HG02763 (cell line): ENCODE measurements around the gene CAPN13.

Experiments
- ATAC-seq: cut with Tn5 transposase; IDR thresholded peaks from one replicate; pipeline ENCODE4 v1.9.1; 2021; ENCODE audit warnings: mild to moderate bottlenecking, moderate library complexity; ENCODE audit not compliant: unreplicated experiment

CAPN13 gene

DNA sequence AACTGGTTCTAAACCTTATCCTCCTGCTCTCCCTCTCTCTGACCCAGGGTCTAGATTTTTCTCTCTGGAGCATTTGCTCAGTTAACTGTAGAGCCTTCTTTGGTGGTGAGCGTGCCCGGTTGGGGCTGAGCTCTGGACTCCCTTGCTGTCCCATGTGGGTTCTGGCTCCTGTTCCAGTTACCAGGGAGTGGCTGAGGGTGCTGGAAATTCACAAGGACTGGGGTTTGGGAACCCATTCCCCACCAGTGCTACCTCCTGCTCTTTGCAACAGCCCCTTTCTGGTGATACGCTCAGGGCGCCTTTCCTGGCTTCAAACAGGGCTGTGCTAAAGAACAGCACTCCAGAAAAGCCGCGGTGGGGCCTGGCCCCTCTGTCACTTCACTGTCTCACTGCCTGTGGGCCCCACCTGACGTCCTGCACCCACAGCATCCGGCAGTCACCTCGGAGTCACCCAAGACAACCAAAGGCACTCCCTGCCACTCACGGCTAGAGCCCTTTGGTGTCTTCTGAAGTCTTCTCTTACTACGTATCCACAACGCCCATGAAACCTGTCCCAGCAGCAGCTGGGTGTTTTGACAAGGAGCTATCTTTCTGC is 41.3 kb downstream of the CAPN13 start:
- ATAC-seq: no peak

DNA sequence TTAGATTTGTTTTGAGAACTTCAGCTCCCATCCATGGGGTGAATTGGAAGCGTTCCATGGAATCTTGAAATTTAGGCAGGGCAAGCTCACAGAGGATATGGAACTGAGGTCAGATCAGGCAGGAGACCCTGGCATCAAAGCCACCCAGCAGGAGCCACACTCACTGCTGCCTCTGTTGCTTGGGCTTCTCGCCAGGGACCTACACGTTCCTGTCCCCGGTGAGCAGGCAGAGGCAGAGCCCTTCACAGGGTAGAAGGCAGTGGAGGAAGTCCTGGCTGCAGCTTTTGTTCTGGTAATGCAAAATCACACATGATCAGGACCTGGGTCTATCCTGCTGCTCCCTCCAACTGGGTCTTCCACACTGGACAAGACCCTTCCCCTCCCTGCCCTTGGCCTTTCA is 42.1 kb downstream of the CAPN13 start:
- ATAC-seq: no peak

DNA sequence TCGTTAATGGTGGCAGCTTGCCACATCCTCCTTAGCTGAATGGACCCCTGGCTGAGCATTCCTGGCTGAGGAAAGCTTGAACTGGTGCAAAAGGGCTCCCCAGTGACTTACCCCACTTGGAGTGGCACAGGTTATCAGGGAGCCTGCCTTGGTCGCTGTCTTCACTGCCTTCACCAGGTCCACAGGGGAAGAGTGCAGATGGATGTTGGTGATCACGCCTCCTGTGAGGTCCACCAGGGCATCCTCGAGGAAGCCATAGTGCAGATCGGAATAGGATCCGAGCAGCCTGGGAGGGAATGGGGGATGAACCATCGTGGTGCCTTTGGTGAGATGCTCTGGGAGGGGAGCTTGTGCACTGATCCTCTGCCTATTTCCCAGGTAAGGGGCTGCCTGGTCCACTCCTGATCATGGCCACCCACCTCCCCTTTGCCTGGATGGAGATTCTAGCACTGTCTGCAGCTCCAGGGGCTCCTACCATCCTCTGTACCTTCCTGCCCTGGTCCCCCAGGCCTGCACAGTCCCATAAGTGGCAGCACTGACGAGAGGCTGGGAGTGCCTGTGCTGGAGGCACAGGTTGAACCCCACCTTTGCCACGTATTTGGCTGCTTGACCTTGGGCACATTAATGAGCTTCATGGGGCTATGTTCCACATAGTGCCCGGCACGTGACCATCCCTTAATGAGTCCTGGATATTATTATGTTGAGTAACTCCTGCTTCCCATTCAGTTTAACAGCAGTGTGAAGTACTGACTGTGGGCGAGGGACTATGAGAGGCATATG is 43.0 kb downstream of the CAPN13 start:
- ATAC-seq: no peak

DNA sequence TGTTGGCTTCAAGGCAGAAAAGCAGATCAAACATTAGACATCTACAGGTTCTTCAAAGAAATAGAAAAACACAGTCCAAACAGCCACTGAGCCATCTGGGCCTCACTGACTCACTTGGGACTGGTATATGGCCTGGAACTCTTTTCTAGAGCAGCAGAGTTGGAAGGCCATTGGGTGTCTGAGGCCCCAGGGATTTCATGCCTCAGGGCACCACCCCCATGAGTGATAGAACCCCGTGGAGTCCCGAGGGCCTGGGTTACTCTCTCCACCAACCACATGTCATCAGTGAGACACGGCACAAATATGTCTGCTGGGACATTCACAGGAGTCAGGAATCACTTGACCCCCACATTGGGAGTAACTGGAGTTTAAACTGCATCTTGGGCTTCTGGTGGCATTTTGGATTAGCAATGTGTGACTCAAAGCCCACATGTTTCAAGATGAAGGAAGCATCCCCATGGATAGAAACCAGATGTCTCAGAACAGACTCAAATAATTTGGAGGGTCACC is 44.0 kb downstream of the CAPN13 start:
- no peak for ATAC-seq

DNA sequence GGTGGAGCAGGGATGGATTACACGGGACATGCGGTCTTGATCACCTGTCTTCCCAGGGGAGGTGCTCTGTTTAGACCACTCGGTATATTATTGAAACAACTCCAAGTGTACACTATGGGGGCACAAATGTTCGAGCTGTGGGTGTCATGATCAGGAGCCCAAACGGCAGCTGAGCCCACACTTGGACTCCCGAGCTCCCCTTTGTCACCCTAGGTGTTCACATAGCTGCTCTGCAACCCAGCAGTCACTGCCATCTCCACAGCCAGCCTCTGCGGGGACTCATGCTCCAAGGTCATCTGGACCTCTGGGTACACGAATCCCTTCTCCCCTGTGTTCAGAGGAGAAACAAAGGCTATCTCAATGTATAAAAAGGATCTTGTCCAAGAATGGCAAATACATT is 46.0 kb downstream of the CAPN13 start:
- ATAC-seq: no peak

DNA sequence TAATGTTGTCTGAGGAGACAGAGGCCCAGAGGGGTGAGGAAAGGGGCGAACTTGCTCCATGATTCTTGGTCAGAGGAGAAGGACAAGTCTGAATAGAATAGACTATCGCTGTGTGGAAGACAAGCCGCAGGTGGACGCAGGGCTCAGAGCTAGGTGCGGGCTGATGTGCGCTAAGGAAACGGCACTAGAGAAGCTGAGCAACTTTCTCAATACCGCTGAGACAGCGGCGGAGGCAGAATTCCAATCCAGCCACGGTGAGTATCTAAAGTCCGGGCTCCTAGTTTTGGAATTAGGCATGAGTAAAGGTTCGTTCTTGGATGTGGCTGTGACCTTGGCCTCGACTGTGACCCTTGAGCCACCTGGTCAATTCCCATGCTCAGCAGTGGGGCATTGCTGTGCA is 47.8 kb downstream of the CAPN13 start:
- no peak for ATAC-seq

DNA sequence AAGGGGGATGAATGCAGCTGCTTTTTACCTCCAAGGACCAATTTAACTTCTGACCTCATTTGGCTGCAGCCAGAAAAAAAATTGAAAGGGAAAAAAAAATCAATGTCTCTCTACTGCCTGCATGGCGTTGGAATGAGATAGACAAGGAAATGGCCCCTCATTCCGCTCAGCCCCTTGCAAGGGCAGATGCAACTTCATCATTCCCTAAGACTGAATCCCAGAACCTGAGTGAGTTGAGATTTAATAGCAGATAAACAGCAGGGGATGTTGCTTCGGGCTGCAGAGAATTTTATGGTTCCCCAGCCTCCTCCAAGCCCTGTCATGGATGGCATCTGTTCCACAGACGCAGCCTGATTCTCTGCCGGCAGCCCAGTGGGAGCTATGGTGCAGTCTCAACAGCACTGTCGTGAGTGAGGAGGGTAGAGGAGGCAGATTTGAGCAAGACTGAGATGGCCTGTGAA is 49.0 kb downstream of the CAPN13 start:
- ATAC-seq: no peak

DNA sequence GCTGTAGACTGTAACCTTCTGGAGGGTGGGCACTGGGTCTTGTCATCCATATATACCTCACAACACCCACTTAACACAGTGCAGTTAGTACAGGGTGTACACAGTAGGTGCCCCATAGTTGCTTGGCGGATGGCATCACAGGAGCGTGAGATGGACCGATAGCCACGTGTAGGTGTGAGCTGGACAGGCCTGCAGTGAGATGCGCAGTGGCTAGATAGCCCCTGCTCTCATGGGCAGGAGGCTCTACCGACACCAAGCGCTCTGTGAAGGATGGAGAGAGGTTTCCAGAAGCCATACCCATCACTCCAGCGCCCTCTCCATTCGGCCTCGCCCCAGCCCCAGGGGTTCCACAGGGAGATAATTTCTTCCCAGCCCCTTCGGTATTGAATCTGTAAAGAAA is 49.5 kb downstream of the CAPN13 start:
- no peak for ATAC-seq

DNA sequence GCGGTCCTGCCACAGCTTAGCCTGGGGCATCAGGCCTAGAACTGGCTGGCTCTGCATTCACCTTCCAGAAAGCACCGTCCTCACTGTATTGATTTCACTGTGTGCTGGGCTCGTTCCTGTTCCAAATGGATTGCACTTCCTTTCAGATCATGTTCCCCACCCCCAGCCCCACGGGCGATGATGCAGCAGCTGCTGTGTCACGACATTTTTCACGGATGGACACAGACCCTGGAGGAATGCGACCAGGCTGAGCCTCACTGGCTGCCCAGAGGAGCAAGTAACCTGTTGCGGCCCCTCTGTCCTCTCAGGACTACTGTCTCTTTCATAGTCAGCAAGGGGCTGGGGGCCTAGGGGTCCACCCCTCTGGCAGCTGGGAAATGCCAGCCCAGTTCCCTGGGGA is 50.3 kb downstream of the CAPN13 start:
- no peak for ATAC-seq

DNA sequence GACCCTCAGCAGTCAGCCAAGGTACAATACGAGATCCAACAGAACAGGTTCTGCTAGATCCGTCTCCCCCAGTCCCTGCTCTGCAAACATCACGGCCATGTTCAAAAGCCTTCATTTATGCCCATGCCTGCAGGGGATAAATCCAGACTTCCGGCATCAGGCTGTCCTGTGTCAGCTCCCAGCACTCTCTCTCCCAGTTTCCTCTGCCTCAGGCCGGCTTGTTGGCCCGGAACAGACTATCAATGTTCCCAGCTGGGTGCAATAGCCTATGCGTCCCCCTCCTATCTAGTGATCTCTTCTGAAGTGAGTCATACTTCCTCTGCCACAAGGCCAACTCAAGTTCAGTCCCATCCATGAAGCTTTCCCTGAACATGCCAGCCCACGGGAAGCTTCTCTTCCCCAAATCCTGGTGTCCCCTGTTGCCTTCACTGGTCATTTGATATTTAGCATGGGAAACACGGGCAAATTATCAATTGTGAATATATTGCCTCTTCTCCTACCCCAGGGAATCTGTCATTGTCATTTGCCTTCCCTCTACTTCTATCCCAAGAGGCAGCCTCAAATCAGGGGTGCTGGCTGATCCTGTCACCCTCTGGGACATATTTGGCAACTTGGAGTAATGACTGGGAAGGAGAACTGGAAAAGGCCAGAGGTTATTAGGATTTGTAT is 51.1 kb downstream of the CAPN13 start:
- ATAC-seq: no peak

DNA sequence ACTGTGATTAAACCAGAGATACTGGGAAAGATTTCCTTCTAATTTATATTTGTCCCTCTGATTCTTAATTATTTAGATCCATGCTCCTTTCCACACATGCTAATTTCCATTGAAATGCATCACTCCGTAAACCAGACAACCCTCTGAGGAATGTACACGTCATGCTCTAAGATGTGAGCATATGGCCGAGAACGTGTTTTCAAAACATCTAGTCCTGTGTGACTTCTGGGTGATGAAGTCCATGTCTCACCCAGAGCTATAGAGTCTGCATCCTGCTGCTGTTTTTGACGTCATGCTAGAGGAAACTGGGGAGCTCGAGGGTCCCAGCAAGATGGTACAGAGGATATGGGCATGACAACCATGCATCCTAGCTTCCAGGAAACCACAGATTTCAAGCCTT is 53.6 kb downstream of the CAPN13 start:
- no peak for ATAC-seq

DNA sequence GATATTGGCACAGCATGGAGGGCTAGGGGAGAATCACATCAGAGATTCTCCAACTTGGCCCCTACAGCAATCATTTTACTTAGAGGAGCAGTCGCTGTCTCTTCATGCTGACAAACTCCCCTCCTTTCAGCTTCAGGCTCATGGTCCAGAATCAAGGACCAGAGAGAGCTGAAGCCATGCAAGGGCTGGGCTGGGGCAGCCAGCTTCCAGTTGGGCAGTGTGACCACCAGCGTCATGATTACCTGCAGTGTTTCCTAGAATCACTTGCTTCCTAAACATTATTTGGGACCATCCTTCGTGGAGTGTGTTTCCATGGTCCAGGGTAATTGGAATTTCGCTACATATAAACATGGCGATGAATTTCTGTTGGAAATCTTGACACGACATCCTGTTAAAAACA is 54.4 kb downstream of the CAPN13 start:
- no peak for ATAC-seq

DNA sequence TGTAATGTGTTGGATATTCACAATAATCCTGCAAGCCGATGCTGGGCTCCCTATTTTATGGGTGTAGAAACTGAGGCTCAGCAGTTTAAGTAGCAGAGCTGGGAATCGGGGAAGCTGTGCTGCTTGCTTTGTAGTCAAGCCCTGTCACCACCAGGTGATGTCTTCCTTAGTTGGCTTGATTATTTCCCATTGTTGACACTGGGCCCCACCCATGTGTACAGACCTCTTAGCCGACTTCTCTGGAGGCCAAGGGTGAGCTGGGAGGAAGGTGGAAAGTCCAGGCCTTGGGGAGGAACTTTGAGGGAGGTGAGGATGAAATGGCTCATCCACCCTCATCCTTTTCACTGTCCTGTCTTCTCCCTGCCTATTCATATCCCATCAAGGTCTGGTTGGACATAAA is 60.0 kb downstream of the CAPN13 start:
- ATAC-seq: no peak

DNA sequence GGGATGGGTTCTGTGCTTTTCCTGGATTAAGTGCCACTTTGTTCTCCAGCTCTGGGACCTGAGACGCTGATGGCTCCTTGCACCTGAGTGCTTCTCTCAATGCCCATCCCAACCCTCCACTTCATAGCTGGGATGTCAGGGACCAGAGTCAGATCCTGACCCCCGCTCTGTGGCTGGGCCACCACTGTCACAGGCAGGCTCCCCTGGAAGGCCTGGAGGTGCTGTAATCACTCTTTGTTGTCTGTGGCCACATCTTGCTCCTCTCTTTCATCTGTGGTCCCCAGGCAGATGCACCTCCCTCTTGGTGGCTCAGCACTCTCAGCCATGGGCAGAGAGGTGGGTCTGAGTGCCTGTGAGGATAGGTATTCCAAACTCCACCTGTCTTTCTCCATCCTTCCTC is 62.4 kb downstream of the CAPN13 start:
- no peak for ATAC-seq

DNA sequence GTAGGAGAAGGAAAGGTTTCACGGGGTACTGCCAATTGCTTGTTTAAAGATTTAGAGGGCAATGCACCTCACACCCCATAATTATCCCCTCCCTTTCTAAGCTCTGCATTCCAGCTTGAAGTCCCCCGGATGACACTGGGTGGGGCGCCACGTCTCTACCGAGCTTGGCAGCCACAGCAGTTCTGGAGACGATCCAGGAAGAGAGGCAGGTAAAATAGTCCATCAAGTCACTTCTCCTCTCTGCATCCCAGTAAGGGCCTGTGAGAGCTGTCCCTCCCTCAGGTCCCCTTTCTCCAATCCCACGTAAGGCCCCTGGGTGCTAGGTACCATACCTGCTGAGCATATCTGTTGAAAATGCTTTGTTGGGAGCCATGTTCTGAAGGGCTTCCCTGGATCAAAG is 65.7 kb downstream of the CAPN13 start:
- ATAC-seq: no peak

DNA sequence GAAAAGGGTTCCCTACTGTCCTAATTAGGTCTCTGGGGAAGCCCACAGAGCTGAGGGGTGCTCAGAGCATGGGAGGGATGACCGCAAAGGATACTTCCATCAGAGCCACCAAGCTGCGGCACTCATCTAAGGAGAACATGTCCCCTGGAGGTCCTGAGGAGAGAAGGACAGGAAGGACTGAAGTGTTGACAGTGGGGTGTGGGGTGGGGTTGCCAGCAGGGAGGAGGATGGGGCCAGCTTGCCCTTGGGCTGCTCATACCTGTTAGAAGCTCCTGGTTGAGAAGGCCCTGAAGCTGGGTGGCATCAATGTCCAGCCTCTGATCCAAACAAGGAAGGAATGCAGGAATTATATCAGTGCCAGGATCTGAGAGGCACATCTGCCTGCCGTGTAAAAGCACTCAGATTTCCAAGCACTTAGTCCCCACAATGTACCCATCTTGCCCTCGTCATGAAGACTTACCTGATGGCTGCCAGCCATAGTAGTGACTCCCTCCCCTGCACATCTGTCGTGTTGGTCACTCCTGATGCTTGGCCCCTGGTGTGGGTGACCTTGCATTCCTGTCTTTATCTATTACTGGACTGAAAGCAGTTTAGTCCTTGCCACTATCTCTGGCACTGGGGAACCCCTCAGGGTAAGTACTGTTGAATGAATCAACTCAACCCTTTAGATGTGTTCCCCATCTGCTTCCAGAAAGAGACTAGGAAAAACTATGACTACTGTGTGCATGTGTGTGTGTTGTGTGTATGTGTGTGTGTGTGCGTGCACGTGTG is 68.9 kb downstream of the CAPN13 start:
- no peak for ATAC-seq

DNA sequence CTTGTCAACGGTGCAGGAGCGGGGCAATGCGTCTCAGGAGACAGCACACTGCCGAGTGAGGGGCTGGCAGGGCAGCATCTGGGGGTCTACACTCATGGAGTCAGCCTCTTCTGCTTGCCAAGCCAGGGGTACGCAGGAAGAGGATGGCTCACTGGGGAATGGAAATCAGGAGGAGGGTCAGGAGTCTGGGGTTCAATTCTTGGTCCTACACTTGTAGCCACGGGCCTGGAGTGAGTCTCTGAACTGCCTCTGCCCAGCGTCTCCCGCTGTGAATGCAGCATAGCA is 70.0 kb downstream of the CAPN13 start:
- no peak for ATAC-seq

DNA sequence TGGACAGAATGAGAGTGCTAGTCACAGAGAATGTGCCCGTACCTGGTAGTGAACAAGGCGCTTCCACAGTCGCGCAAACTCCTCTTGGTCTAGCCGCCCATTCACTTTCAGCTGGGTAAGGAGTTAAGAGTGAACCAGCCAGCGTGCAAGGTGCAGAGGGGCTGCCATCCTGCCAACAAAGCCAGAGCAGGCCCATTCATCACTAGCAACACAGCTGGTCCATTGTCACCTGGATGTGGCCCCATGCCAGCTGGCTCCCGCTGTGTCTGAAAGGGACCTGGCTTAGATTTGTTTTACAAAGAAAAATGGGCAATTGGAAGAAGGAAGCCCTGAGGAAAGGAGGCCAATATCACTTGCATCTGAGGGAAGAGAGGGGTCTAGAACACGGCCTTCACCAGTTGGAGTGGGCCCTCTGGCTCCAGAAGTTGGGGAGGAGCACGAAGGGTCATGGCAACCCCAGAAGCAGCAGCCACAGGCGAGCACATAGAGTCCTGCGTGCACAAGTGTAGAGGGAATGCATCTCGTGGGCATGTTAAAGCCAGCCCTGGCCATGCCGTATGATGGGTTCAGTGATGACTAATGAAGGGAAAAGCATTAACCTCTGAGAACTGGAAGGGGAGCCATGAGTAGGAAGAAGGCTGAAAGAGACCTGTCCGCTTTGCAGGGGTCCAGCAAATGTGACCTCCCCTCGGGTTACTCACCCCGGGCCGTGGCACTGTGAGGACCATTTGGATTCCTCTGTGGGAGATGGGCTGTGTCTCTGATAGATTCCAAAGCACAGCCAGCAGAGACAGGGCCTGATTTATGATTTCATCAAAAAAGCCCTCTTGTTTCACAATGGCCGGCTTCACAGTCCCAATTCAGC is 70.6 kb downstream of the CAPN13 start:
- ATAC-seq: no peak

DNA sequence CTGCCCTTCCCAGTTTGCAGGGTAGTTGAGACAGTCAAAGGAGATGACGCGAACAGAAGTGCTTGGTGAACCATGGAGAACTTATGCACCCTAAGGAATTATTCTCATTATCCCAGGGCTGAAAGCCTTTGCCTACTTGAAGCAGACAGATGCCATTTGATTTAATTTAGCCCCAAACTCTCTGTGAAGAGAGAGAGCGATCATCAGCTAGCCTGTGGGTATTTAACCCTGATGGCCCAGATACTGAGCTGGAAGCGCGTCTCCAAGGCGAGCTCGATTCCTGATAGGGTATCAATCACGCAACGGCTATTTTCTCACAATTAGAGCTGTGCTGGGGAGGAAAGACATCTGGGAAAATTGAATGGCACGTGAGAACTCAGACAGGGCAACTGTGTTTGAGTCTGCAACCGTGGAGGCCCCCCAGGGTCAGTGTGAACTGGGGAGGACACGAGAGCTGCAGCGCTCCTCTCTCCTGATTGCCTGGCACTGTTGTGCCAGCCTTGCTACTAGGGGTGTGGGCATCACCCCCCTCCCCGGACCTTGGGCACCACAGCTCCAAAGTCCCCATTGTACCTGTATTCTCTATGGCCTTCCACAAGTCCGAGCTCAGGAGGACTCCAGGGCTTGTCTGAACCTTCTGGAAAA is 73.2 kb downstream of the CAPN13 start:
- no peak for ATAC-seq

DNA sequence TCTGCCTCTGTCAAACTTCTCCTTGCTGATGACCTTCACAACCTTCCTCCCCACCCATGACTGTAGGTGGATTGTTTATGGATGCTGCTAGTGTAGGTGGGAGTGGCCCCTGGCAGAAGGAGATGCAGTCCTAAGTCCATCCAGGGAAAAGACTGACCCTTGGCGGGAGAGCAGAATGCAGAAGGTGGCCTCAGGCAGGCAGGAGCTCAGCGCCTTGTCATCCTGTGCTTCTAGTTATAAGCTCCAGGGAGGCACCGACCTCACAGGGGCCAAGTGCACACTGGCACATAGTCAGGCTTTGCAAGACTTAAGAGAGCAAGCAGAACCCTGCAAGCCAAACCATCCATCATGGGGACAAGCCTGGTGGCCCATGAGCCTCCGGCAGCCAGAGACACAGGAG is 74.4 kb downstream of the CAPN13 start:
- no peak for ATAC-seq
